ENCODE data around the gene HIRIP3.

GRCh38 chr16:30004424-30004776 lies 9.0 kb upstream of the HIRIP3 start:
- no peak for TF ChIP-seq CSDC2 (CRISPR knock-in tag; IDR thresholded peaks at IDR 0.05)
- no peak for TF ChIP-seq PATZ1 (CRISPR knock-in tag; IDR thresholded peaks at IDR 0.05; ENCODE audit: borderline replicate concordance)
- no peak for TF ChIP-seq ZFP30 (CRISPR knock-in tag; IDR thresholded peaks at IDR 0.05)
- TF ChIP-seq OSR1 (CRISPR knock-in tag; IDR thresholded peaks at IDR 0.05), result no peak
- TF ChIP-seq, protein P1, sequence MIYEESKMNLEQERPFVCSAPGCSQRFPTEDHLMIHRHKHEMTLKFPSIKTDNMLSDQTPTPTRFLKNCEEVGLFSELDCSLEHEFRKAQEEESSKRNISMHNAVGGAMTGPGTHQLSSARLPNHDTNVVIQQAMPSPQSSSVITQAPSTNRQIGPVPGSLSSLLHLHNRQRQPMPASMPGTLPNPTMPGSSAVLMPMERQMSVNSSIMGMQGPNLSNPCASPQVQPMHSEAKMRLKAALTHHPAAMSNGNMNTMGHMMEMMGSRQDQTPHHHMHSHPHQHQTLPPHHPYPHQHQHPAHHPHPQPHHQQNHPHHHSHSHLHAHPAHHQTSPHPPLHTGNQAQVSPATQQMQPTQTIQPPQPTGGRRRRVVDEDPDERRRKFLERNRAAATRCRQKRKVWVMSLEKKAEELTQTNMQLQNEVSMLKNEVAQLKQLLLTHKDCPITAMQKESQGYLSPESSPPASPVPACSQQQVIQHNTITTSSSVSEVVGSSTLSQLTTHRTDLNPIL (CRISPR knock-in tag; IDR thresholded peaks at IDR 0.05; ENCODE audit: low read depth), result no peak
- no peak for TF ChIP-seq TSHZ2 (CRISPR knock-in tag; IDR thresholded peaks at IDR 0.05)
- TF ChIP-seq ESRRG (CRISPR knock-in tag; IDR thresholded peaks at IDR 0.05), result no peak
- no peak for TF ChIP-seq ZFP3 (CRISPR knock-in tag; IDR thresholded peaks at IDR 0.05)
